Upper lobe of left lung (tissue), 4 donors: ENCODE data around the gene LILRB1.

Experiments
- CTCF ChIP-seq, 6 experiments: fragments of 450-650 bp in 4 of 6; fragments of 200-600 bp in 2 of 6; sonication (generic) in 2 of 6; IDR thresholded peaks; one replicate each; pipeline ENCODE4 v1.5.1; 2016 to 2019; ENCODE audit warnings: antibody characterized with exemption in 6 of 6
- EP300 ChIP-seq, 4 donors: sonication (generic); formaldehyde crosslinking; IDR thresholded peaks; one replicate each; pipeline ENCODE4 v1.5.1; 2017; ENCODE audit warnings: antibody characterized with exemption in 4 of 4, control low read depth in 2 of 4
- POLR2A ChIP-seq, 4 donors: fragments of 450-650 bp; IDR thresholded peaks; one replicate each; pipeline ENCODE4 v1.5.1; 2016 to 2017; ENCODE audit warnings: antibody characterized with exemption in 4 of 4, mild to moderate bottlenecking in 2 of 4
- POLR2AphosphoS5 ChIP-seq, 2 donors: sonication (generic); formaldehyde crosslinking; IDR thresholded peaks; one replicate each; pipeline ENCODE4 v1.5.1; 2017; ENCODE audit warnings: antibody characterized with exemption in 2 of 2

- TF ChIP-seq CTCF (IDR thresholded peaks at IDR 0.05) (no peak), EP300 (IDR thresholded peaks at IDR 0.05) (no peak), POLR2A (IDR thresholded peaks at IDR 0.05) (no peak), POLR2AphosphoS5 (IDR thresholded peaks at IDR 0.05) (no peak)
Observed at GRCh38 chr19:54665530-54665929, 35.2 kb downstream of the LILRB1 start.
